Activated CD8-positive, alpha-beta memory T cell treated with anti-CD3 and anti-CD28 coated beads for 1 hour (primary cell): ENCODE results near the gene GARNL3.

Source experiments
- DNase-seq, 2 donors: peaks; one replicate each; pipeline ENCODE4 v3.0.0-alpha.2; 2020; ENCODE audit warnings: low read depth in 1 of 2; ENCODE audit errors: extremely low read depth in 1 of 2

The GARNL3 gene

DNA sequence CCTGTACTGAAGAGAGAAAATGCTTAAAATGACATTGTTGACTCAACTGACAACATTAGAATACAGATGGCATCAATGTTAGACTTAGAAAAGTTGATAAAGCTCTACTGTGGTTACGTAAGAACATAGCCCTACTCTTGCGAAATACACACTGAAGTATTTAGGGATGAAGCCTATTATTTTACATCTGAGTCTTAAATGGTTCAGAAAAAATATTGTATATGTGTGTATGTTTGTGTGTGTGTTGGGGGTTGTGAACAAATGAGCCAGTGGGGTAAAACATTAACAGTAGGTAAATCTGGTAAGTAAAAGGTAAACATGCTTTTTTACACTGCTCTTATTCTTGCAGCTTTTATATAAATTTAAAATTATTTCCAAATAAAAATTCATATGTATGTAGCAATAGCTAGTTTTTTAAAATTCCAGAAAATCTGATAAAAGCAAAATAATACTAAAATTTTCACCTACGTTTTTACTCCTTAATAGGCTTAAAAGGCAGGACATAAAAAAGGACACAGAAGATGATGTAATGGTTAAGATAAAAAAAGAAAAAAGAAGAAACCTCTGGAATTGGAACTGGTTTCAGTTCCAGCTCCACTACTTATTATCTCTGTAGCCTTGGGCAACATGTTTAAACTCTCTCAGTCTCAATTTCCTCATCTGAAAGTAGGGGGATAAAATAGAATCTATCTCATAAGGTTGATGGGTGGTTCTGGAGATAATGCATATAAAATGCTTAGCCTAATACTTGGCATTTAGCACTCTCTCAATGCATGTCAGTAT lies 44.3 kb downstream of the GARNL3 start:
- DNase-seq = no peak

DNA sequence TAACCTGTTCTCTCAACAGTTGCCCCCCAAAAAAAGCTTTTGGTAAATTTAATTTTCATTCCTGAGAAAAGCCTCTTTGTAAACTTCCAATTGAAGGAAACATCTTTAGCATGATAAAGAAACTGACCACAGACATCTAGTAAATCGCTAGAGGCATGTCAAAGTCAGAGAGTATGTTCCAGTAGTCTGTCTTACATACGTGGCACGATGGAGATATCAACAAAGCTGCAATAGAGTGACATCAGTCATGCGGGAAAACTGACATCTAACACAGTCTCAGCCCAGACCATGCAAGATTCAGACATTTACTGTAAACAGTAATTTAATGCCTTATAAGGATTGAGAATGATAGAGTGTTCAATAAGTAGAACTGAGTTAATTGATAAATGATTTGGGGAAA lies 45.1 kb downstream of the GARNL3 start:
- no peak for DNase-seq

DNA sequence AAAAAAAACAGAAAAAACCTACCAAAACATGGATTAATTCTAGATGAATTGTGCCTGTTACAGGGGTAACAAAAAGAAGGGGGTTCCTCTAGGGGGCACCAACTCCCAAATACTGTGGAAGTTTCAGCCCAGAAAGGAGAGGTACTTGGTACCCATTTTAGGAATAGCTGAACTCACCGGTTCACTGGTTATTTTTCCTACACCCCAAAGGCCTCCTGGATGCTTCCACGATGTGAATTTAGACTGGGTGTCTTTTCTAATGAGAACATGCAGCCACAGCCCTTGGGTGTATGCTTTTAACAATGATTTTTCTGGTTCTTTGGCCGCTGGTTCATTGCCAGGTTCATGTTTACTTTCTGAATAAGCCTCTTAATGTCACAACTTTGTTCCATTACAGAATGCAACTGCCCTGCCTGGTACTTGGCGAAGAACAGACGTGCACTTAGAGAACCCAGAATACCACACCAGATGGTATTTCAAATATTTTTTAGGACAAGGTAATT lies 46.7 kb downstream of the GARNL3 start:
- peak in 1 of 2 donors; percentile 1 for DNase-seq

- no peak for DNase-seq
Observed at GRCh38 chr9:127313042-127313560, 48.5 kb downstream of the GARNL3 start.

- no peak for DNase-seq
Observed at GRCh38 chr9:127314911-127315310, 50.3 kb downstream of the GARNL3 start.

GRCh38 chr9:127316586-127317323 lies 52.2 kb downstream of the GARNL3 start:
- DNase-seq = no peak

GRCh38 chr9:127318651-127319167 lies 54.1 kb downstream of the GARNL3 start:
- no peak for DNase-seq

GRCh38 chr9:127319366-127320114 lies 55.0 kb downstream of the GARNL3 start:
- no peak for DNase-seq

- no peak for DNase-seq
Observed at GRCh38 chr9:127320115-127320378, 55.5 kb downstream of the GARNL3 start.

DNA sequence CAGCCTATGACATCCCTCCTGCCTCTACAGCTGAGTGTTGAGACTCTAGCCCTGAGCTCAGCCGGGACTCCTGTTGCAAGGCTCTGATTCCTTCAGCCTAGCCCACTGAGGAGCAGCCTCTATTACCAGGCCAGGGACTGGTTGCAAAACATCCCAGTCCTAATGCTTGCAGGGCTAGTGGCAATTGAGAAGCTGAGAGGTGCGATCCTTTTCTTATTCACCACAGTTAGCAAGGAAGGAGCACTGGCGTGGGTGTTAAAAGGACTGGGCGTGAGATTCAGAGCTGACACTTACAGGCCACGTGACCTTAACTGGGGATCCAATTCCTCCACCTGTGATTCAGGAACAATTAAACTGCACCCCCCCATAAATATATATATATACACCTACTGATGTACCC lies 58.8 kb downstream of the GARNL3 start:
- no peak for DNase-seq

- no peak for DNase-seq
Observed at GRCh38 chr9:127330501-127330900, 65.9 kb downstream of the GARNL3 start.

GRCh38 chr9:127333221-127334064 lies 68.9 kb downstream of the GARNL3 start:
- no peak for DNase-seq

GRCh38 chr9:127334725-127335124 lies 70.2 kb downstream of the GARNL3 start:
- no peak for DNase-seq

- DNase-seq = no peak
Observed at GRCh38 chr9:127336086-127336485, 71.5 kb downstream of the GARNL3 start.

- no peak for DNase-seq
Observed at GRCh38 chr9:127336506-127337352, 72.2 kb downstream of the GARNL3 start.

DNA sequence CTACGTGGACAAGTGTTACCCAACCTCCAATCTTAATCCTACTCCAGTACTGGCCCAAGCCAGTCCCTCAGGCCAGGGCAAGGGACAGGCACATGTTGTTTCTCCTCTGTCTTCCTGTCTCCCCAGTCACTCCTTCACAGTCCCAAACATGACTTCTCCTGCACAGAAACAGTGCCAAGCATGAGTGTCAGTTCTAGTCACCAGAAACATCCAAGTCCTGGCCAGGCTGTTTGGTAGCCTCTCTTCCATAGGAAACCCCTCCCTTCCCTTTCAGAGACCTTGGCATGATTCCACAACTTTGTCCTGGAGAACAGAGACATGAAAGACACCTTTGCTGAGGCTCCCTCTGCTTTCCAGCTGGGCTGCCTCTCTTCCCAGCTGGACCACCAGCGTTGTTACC lies 76.1 kb downstream of the GARNL3 start:
- no peak for DNase-seq

DNA sequence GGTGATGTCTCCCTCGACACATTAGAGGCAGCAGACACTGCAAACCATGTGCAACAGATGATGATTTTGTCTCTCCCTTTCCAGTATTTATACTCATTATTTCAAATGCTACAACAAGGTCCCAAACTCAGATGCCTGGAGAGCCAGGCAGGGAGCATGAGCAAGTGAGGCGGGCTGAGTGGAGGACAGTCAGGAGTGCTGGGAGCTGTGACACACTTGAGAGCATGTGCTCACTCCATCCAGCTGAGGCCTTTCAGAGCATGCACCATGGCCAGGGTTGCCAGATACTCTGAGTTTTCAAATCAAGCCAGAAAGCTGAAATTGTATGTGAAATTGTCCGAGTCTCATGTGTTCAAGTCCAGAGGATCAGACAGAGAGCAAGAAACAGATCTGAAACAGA lies 76.6 kb downstream of the GARNL3 start:
- DNase-seq = no peak

DNA sequence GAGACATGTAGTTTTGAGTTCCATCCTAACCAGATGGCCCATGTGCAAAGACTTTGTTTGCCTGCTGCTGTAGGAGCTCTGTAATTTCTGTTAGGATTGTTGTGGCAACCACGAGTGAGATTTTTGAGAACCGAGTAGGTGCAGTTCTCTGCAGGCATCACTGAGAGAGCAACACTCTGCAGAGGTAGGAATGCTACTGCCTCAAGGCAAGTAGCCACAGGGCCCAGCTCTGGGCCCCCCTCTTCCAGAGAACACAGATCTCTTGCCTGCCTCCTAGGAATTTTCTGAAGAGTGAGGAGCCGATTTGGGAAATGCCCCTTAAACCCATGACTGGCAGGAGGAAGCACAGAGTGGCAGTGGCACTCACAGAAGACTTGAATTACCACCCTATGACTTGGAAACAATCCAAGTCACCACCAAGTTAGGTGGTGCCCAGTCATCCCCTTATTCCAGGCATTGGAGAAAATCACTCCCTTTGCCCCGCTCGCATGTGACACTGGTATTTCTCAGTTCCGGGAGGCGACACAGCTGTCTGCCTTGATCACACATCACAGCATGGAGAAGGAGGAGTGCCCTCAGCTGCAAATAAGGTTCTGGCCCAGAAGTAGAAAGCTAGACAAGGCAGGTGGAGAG lies 79.9 kb downstream of the GARNL3 start:
- no peak for DNase-seq

GRCh38 chr9:127345566-127345965 lies 81.0 kb downstream of the GARNL3 start:
- no peak for DNase-seq
